ENCODE data around the gene MOXD1.

Gene MOXD1

DNA sequence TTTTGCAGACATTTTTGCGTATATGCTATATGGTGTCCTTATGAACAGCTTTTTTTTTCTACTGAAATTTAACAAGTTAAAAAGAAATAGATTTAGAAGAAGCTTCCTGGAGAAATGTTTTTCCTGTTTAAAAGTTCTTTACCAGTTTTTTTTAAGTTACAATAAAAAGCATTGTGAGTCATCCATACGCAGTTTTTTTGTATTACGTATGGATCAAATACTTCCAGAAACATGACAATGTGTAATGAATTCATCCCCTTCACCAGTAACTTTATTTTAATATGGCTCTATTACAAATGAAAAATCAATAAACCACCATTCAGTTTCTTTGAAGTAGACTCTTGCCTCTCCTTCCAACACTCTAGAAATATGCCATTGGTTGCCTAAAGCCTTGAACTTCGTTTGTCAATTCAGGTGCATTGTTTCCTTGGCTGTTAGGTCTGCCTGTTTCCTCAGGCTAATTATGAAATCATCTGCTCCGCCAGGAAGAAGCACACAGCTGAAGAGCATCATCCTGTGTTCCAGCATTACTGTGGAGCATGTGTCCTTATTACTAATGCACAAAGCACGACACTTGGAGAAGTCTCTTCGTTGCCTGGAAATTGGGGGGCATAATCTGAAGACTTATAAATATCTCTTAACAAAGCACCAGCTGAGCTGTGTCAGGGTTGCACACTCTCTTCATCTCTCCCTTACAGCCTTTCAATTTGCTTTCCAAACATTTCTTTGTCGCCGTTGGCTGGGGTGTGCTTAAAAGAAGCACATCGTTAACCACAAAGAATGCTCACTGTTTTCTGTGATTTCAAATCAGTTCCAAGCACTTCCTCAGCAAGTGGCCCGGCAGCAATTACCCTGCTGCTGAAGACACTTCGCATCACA lies 9.6 kb downstream of the MOXD1 start:
- TF ChIP-seq, protein P1, sequence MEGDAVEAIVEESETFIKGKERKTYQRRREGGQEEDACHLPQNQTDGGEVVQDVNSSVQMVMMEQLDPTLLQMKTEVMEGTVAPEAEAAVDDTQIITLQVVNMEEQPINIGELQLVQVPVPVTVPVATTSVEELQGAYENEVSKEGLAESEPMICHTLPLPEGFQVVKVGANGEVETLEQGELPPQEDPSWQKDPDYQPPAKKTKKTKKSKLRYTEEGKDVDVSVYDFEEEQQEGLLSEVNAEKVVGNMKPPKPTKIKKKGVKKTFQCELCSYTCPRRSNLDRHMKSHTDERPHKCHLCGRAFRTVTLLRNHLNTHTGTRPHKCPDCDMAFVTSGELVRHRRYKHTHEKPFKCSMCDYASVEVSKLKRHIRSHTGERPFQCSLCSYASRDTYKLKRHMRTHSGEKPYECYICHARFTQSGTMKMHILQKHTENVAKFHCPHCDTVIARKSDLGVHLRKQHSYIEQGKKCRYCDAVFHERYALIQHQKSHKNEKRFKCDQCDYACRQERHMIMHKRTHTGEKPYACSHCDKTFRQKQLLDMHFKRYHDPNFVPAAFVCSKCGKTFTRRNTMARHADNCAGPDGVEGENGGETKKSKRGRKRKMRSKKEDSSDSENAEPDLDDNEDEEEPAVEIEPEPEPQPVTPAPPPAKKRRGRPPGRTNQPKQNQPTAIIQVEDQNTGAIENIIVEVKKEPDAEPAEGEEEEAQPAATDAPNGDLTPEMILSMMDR (IDR thresholded peaks at IDR 0.05; ENCODE audit: low read depth, low read length): no peak
- H3K4me3 ChIP-seq (ENCODE audit: low read depth, low read length): no peak overlapping the region
- in situ Hi-C loops (cut with HindIII; ENCODE audit: low sequenced_read_pairs): no loop called here
- peak; percentile 77 for DNase-seq (ENCODE audit: low read depth, low spot score)

DNA sequence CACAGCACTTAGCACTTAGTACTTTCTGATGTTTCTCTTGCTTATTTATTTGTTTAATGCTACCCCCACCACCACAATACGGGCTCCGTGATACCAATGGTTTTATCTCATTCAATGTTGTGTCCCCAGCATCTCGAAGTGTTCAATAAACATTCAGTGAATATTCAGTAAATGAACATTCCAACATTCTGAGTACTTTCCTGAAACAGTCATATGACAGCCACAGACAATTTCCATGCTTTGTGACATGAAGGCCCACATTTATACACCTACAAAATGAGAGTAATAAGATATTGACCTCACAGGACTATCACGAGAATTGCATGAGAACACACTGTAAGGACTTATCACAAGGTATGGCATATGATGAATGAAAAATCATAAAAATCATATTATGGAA lies 10.8 kb downstream of the MOXD1 start:
- in situ Hi-C loops (cut with HindIII; ENCODE audit: low sequenced_read_pairs): no loop called here
- TF ChIP-seq, protein P1 (IDR thresholded peaks at IDR 0.05; ENCODE audit: low read depth, low read length): no peak
- DNase-seq (ENCODE audit: low read depth, low spot score): no peak
- H3K4me3 ChIP-seq (ENCODE audit: low read depth, low read length): no peak overlapping the region

DNA sequence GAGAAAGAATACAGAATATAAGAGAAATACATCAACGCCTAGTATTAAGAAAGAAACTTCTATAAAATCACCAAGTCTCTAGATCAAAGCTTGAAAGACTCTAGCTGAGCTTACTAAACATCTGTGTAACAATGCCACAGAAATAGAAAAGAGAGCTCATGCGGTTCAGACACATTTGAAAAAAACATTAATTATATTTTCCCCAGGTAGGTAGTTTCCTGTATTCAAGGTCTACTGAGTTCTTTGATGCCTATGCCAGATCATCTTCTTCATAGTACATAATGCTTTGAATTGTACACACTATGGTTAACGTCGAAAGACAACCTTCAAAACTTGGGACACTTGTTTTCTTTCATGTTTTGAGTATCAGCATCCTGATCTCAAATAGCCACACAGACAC lies 11.3 kb downstream of the MOXD1 start:
- in situ Hi-C loops (cut with HindIII; ENCODE audit: low sequenced_read_pairs): no loop called here
- TF ChIP-seq, protein P1 (IDR thresholded peaks at IDR 0.05; ENCODE audit: low read depth, low read length): no peak
- H3K4me3 ChIP-seq (ENCODE audit: low read depth, low read length): no peak overlapping the region
- DNase-seq (ENCODE audit: low read depth, low spot score): no peak

DNA sequence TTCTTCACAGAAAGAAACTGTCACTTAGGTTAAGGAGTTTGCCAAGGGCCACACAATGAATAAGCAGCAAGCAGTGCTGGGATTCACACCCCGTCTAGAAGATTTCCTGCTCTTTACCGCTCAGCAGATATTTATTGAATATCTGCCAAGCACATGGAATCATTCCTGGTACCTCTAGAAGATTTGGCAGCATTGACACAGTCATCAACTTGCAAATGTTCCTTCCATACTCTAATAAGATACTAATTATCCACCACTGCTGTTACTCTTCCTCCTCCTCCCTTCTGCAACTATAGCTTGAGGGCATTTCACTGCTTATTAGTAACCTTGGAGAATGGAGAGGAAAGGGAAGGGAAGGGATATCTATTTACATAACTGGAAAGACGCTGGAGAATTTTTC lies 13.0 kb downstream of the MOXD1 start:
- no peak for DNase-seq (ENCODE audit: low read depth, low spot score)
- H3K4me3 ChIP-seq (ENCODE audit: low read depth, low read length): no peak overlapping the region

DNA sequence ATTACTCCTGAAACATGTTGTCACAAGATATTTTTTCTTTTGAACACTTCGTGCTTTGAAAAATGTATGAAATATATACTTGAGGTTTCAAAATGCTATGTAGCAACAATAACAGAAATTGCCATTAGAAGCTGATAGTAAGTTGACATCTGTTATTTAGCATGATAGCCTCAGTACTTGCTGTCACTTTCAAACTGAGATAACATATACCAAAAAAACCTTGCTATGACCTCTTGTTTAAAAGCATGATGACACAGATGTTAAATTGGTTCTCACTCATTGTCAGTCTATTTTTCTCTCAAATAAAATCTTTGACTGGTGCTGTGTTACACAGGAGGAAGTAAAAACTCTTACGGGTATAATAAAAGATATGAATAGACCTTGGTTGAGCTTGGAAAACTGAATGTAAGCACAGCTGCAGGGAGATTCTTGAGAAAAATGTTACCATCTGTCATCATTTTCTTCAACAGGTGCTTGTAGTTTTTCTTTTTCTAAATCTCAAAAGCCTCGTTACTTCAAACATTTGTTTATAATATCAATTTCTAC lies 18.6 kb downstream of the MOXD1 start:
- TF ChIP-seq, protein P1 (IDR thresholded peaks at IDR 0.05; ENCODE audit: low read depth, low read length): no peak
- no peak overlapping the region for H3K4me3 ChIP-seq (ENCODE audit: low read depth, low read length)
- in situ Hi-C loops (cut with HindIII; ENCODE audit: low sequenced_read_pairs): no loop called here
- no peak for DNase-seq (ENCODE audit: low read depth, low spot score)

More for the DNA sequence above, 13.0 kb downstream of the MOXD1 start:
- in situ Hi-C loops (cut with HindIII; ENCODE audit: low sequenced_read_pairs): no loop called here
- TF ChIP-seq, protein P1 (IDR thresholded peaks at IDR 0.05; ENCODE audit: low read depth, low read length): no peak

DNA sequence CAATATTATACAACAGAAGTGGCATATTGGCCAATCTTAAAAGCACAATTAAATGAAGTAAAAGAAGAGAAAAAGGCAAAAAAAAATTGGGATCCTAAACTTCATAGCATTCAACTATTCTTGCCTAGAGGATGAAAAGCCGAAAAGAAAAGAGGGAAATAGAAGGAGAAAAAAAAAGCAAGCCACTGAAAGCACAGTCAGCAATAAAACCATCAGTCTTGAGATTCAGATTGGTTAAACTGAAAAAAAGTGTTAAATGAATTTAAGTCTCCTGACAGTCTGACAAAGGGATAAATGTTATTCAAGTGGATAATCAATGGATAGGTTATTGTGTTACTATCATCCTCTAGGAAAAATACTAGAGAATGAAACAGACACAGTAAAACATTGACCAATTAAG lies 19.9 kb downstream of the MOXD1 start:
- TF ChIP-seq, protein P1 (IDR thresholded peaks at IDR 0.05; ENCODE audit: low read depth, low read length): no peak
- H3K4me3 ChIP-seq (ENCODE audit: low read depth, low read length): no peak overlapping the region
- no peak for DNase-seq (ENCODE audit: low read depth, low spot score)
- in situ Hi-C loops (cut with HindIII; ENCODE audit: low sequenced_read_pairs): no loop called here

All from astrocyte of the spinal cord (primary cell).